Activated naive CD4-positive, alpha-beta T cell (primary cell): ENCODE measurements around the gene NKAIN1.
"Not testable (repeated sequence)": the region's sequence is repeated elsewhere in the genome, so short reads cannot be mapped to it uniquely, and the experiment has no call there.

Source experiments
- DNase-seq, 4 experiments: peaks; one replicate each; lab custom pipeline; 2025; lab: John Stamatoyannopoulos, UW

Gene NKAIN1

GRCh38 chr1:31152181-31152795 is 87.4 kb downstream of the NKAIN1 start:
- no peak for DNase-seq

GRCh38 chr1:31151402-31151801 is 88.3 kb downstream of the NKAIN1 start:
- DNase-seq = no peak

DNA sequence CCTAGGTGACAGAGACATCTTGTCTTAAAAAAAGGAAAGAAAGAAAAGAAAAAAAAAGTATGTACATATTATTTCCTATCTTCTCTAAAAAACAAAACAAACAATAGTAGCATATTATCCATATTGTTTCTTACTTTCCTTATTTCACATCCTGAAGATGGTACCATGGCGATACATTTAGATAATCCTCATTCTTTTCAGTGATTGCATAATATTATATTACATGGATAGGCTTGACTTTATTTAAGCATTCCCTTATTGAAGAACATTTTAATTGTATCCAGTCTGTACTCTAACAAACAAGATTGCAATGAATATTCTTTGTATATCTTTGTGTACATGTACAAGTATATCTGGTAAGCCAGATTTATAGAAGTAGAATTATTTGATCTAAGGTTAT is 91.3 kb downstream of the NKAIN1 start:
- no peak for DNase-seq

GRCh38 chr1:31145648-31146047 is 94.0 kb downstream of the NKAIN1 start:
- DNase-seq = no peak

- DNase-seq = no peak
Measured at GRCh38 chr1:31144442-31144841, 95.2 kb downstream of the NKAIN1 start.

- no peak for DNase-seq
Measured at GRCh38 chr1:31143455-31143854, 96.2 kb downstream of the NKAIN1 start.

DNA sequence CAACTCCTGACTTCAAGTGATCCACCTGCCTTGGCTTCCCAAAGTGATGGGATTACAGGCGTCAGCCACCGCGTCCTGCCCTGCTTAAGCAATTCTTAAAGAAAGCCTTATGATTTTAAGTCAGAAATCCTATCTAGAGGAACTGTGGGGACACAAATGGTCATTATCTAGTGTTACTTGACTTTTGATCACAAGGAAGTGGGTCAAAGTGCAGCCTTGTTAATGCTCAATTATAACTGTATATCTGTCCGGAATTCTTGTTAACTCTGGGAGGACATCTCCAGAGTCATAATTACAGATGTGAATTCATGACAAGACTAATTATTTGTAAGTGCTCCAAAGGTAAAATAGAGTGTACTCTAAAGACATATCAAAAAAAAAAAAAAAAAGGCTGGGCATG is 97.3 kb downstream of the NKAIN1 start:
- DNase-seq = no peak

GRCh38 chr1:31140299-31140698 is 99.4 kb downstream of the NKAIN1 start:
- DNase-seq = no peak

DNA sequence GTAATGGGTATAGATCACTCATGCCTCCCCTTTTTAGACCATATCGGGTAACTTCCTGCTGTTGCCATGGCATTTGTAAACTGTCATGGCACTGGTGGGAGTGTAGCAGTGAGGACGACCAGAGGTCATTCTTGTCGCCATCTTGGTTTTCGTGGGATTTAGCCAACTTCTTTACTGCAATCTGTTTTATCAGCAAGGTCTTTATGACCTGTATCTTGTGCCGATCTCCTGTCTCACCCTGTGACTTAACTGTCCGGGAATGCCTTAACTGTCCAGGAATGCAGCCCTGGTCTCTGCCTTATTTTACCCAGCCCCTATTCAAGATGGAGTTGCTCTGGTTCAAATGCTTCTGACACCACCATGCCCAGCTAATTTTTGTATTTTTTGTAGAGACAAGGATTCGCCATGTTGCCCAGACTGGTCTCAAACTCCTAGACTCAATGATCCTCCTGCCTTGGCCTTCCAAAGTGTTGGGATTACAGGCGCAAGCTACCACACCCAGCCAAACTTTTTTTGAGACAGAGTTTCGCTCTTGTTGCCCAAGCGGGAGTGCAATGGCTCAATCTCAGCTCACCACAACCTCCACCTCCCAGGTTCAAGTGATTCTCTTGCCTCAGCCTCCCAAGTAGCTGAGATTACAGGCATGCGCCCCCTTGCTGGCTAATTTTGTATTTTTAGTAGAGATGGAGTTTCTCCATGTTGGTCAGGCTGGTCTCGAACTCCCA is 100.7 kb downstream of the NKAIN1 start:
- DNase-seq = not testable (repeated sequence)

DNA sequence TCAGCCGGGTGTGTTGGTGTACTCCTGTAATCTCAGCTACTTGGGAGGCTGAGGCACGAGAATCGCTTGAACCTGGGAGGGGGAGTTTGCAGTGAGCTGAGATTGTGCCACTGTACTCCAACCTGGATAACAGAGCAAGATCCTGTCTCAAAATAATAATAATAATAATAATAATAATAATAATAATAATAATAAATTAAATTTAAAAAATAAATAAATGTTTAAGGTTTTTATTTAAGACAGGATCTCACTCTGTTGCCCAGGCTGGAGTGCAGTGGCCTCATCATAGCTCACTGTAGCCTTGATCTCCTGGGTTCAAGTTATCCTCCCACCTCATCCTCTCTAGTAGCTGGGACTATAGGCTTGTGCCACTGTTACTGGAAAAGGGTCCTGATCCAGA is 101.8 kb downstream of the NKAIN1 start:
- DNase-seq = not testable (repeated sequence)

DNA sequence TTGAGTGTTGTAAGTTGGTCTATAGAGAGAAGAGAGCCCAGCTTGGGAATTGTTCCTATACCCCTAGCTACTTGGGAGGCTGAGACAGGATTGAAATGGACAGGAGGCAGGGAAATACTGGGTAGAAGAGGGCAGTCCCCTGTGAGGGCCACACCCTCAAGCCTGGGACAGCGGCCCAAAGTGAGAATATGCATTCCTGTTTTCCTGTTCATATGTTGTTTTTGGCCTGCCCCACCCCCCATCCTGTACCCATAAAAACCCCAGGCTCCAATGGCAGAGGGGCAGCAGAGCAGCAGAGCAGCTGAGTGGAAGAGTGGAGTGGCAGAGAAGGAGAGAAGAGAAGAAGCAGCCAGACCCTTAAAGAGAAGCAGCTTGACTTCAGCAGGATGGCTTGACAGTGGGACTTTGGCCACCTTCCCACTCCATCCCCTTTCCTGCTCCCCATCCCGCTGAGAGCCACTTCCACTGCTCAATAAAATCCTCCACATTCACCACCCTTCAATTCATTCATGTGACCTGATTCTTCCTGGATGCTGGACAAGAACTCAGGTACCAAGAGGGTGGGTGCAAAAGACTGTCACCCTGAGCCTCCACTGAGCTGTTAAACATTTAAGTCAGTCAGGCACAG is 103.6 kb downstream of the NKAIN1 start:
- no peak for DNase-seq

DNA sequence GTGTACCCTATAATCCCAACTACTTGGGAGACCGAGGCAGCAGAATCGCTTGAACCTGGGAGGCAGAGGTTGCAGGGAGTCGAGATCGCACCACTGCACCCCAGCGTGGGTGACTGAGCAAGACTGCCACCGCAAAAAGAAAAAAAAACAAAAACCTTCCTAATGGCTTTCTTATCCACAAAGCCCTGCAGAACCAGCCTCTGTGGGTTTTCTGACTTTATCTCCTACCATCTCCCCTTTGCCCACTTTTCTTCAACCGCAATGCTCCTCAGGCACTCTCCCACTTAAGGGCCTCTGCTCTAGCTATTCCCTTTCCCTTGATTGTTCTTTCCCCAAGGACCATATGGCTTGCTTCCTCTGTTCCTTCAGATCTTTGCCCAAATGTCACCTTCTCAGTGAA is 106.3 kb downstream of the NKAIN1 start:
- DNase-seq = no peak
